NCI-H187 treated with DMSO at 0.1 percent for 48 hours (cell line): ENCODE data around the gene CTNNBL1.
"Not testable (repeated sequence)": the region's sequence is repeated elsewhere in the genome, so short reads cannot be mapped to it uniquely, and the experiment has no call there.

Experiments used
- DNase-seq: peaks from one replicate; lab custom pipeline; 2025; lab: John Stamatoyannopoulos, UW

CTNNBL1 gene

GRCh38 chr20:37711994-37712964 is 18.4 kb downstream of the CTNNBL1 start:
- no peak for DNase-seq

- DNase-seq, result no peak
Observed at GRCh38 chr20:37713396-37713795, 19.6 kb downstream of the CTNNBL1 start.

- no peak for DNase-seq
Observed at GRCh38 chr20:37714978-37715672, 21.3 kb downstream of the CTNNBL1 start.

- DNase-seq, result no peak
Observed at GRCh38 chr20:37721751-37722150, 27.9 kb downstream of the CTNNBL1 start.

- DNase-seq, result not testable (repeated sequence)
Observed at GRCh38 chr20:37722312-37722711, 28.5 kb downstream of the CTNNBL1 start.

- no peak for DNase-seq
Observed at GRCh38 chr20:37723668-37724067, 29.8 kb downstream of the CTNNBL1 start.

GRCh38 chr20:37725165-37725564 is 31.3 kb downstream of the CTNNBL1 start:
- DNase-seq, result no peak

- DNase-seq, result no peak
Observed at GRCh38 chr20:37725855-37726254, 32.0 kb downstream of the CTNNBL1 start.

GRCh38 chr20:37726321-37726720 is 32.5 kb downstream of the CTNNBL1 start:
- DNase-seq, result no peak

GRCh38 chr20:37726971-37727956 is 33.4 kb downstream of the CTNNBL1 start:
- DNase-seq, result no peak

GRCh38 chr20:37727957-37728634 is 34.3 kb downstream of the CTNNBL1 start:
- no peak for DNase-seq

GRCh38 chr20:37728635-37728983 is 34.8 kb downstream of the CTNNBL1 start:
- no peak for DNase-seq

GRCh38 chr20:37729452-37729851 is 35.6 kb downstream of the CTNNBL1 start:
- no peak for DNase-seq

GRCh38 chr20:37729909-37730308 is 36.1 kb downstream of the CTNNBL1 start:
- DNase-seq, result no peak

- DNase-seq, result no peak
Observed at GRCh38 chr20:37733416-37733815, 39.6 kb downstream of the CTNNBL1 start.

GRCh38 chr20:37734228-37734985 is 40.6 kb downstream of the CTNNBL1 start:
- no peak for DNase-seq

- no peak for DNase-seq
Observed at GRCh38 chr20:37735541-37735940, 41.7 kb downstream of the CTNNBL1 start.

- no peak for DNase-seq
Observed at GRCh38 chr20:37736132-37736531, 42.3 kb downstream of the CTNNBL1 start.

- no peak for DNase-seq
Observed at GRCh38 chr20:37737826-37738420, 44.1 kb downstream of the CTNNBL1 start.

GRCh38 chr20:37741055-37741454 is 47.2 kb downstream of the CTNNBL1 start:
- DNase-seq, result no peak
